Activated T-helper 1 cell treated with anti-CD3 and anti-CD28 coated beads, Interleukin-12 subunit alpha, Interleukin-12 subunit beta, Interleukin-2, Interleukin-4 antibody, amounts not matched to agents 30 ng/mL and 10 ng/mL and 1 ng/mL, durations not matched to agents 14 hours and 24 hours and 36 hours (primary cell): ENCODE data around the gene TMEM121B. TPM values are rescaled to one million over a fixed set of nuclear protein-coding genes. Genes with fewer than 3 reads are reported as not detected.

Source experiments
- DNase-seq: peaks from one replicate; pipeline ENCODE4 v3.0.0; 2021; ENCODE audit warnings: low spot score
- H3K27ac Mint-ChIP-seq: one replicate; pipeline ENCODE4 v1.8.0; 2021; ENCODE audit warnings: mild to moderate bottlenecking, mixed read lengths
- H3K27me3 Mint-ChIP-seq: one replicate; pipeline ENCODE4 v1.8.0; 2022; ENCODE audit warnings: mild to moderate bottlenecking, moderate library complexity, mixed read lengths; ENCODE audit not compliant: insufficient read depth
- H3K36me3 Mint-ChIP-seq: one replicate; pipeline ENCODE4 v1.8.0; 2021; ENCODE audit warnings: low read depth, mixed read lengths
- H3K4me1 Mint-ChIP-seq: one replicate; pipeline ENCODE4 v1.8.0; 2021; ENCODE audit warnings: low read depth, mixed read lengths
- H3K4me3 Mint-ChIP-seq: one replicate; pipeline ENCODE4 v1.8.0; 2021; ENCODE audit warnings: mild to moderate bottlenecking, moderate library complexity, mixed read lengths
- H3K9me3 Mint-ChIP-seq: one replicate; pipeline ENCODE4 v1.8.0; 2021; ENCODE audit warnings: mixed read lengths
- intact Hi-C: fragments of 100-400 bp; cut with micrococcal nuclease; formaldehyde crosslinking; loops from one replicate; pipeline ENCODE4 v1.15.1; 2024
- total RNA-seq: library from RNA; stranded (reverse); gene quantifications from 2 replicates; pipeline ENCODE4 v1.2.3, GENCODE V29; 2022

TMEM121B gene
- total RNA-seq, 1 donor from 2014 or later: 0.23 TPM

DNA sequence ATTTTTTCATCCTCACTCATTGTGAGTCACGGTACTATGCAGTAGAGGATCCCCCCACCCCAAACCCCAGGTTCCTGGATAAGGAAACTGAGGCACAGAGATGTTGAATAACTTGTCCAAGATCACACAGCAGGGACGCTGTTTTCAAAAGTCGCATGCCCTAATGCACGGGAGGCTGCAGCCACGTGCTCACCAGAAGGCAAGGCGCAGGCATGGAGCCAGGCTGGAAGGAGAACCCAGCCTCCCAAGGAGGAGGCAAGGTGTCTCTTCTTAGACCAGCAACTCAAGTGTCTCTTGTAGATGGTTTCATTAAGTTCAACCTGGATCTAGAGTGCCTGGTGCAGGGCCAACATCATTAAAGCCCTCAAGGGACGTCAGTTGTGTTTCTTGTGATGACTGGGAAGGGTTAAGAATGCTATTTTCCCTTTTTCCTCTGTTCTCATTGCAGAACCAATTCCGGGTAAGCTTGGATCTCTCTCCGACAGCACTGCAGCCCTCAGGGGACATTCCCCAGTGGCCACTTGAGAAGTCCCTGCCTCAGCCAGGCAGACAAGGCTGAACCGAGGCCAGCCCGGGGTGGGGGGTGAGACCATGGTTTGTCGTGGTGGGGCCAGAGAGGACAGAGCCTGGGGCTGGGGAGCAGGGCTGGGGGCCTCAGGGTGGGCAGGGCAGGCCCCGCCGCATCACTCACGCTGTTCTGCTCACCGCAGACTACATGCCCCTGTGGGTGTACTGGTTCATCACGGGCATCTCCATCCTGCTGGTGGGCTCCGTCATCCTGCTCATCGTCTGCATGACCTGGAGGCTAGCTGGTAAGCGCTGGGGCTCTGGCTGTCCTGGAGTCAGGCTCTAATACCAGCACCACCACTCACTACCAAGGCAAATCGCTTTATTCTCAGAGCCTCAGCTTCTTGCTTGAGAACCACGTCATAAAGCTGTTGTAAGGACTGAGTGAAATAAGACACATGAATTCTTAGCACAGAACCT is 15.7 kb downstream of the TMEM121B start:
- intact Hi-C loops: loop anchor here (1.0 kb wide), 2 partner anchors 12 to 18 kb away; no protein-coding TSS in a partner anchor
- no peaks in the 10 kb centered on the region for H3K9me3 Mint-ChIP-seq
- H3K27ac Mint-ChIP-seq: no peak overlapping the region
- H3K4me3 Mint-ChIP-seq: peak overlapping the region; percentile 56
- no peak for DNase-seq
- H3K27me3 Mint-ChIP-seq: no peaks in the 10 kb centered on the region
- H3K36me3 Mint-ChIP-seq: peaks cover 59% of the 10 kb centered on the region
- H3K4me1 Mint-ChIP-seq: peaks cover 65% of the 10 kb centered on the region

DNA sequence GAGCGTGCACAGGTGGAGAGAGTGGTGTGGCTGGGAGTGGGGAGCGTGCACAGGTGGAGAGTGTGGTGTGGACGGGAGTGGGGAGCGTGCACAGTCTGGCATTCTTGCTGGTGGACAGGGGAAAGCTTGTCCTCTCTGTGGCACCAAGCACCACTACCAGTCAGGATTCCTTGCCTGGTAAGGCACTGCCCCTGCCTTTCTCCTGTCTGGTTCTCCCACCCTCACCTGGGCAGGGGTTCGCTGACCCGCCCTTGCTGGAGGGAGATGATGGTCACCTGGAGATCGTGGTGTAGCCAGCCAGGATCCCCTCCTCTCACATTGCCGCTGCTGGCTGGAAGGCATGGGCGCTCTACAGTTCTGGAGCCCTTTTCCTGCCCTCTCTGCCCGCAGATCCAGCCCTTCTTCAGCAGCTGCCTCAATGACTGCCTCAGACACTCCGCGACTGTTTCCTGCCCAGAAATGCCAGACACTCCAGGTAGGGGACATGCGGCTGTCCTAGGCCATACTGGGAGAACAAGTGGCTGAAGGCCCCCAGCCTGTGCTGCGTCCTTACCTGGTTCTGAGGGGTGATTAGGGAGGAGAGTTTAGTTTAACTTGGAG is 16.7 kb downstream of the TMEM121B start:
- H3K27ac Mint-ChIP-seq: no peak overlapping the region
- no peak for DNase-seq
- H3K27me3 Mint-ChIP-seq: no peaks in the 10 kb centered on the region
- peaks cover 75% of the 10 kb centered on the region for H3K4me1 Mint-ChIP-seq
- H3K36me3 Mint-ChIP-seq: peaks cover 64% of the 10 kb centered on the region
- no peaks in the 10 kb centered on the region for H3K9me3 Mint-ChIP-seq
- intact Hi-C loops: no loop called here
- H3K4me3 Mint-ChIP-seq: no peak overlapping the region

DNA sequence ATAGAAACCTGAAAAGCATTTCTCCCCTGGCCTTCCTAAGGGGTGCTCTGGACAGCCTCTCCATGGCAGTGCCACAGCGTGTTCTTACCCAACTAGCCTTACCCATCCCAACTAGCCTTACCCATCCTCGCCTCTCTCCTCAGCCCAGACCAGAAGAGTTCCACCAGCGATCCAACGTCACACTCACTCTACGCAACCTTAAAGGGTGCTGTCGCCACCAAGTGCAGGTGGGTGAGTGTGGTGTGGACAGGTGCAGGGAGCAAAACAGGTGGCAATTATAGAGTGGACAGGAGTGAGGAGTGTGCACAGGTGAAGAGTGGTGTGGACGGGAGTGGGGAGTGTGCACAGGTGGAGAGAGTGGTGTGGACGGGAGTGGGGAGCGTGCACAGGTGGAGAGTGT is 17.8 kb downstream of the TMEM121B start:
- Mint-ChIP-seq H3K4me3 (no peak overlapping the region), H3K9me3 (no peaks in the 10 kb centered on the region), H3K36me3 (peaks cover 73% of the 10 kb centered on the region), H3K4me1 (peaks cover 86% of the 10 kb centered on the region), H3K27ac (no peak overlapping the region), H3K27me3 (no peaks in the 10 kb centered on the region)
- no peak for DNase-seq
- intact Hi-C loops: no loop called here

DNA sequence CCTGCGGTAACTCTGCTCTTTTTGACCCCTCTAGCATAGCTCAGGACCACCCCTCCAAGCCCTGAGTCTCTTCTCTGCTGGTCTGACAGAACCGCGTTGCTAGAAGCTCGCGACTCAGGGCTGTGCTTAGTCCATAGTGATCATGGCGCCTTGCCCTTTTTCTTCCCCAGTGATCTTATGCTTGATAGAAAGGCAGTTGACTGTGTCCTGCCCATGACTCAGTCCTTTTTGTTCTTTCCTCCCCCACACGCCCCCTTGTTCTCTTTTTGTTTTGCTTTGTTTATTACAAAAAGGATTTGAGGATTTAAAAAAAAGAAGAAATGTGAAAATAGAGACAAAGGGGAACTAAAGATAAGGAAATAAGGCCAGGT is 18.9 kb downstream of the TMEM121B start:
- Mint-ChIP-seq H3K4me1 (peaks cover 89% of the 10 kb centered on the region), H3K27me3 (no peaks in the 10 kb centered on the region), H3K36me3 (peaks cover 77% of the 10 kb centered on the region), H3K9me3 (no peaks in the 10 kb centered on the region), H3K4me3 (no peak overlapping the region), H3K27ac (peak overlapping the region; percentile 26)
- intact Hi-C loops: no loop called here
- DNase-seq: no peak

DNA sequence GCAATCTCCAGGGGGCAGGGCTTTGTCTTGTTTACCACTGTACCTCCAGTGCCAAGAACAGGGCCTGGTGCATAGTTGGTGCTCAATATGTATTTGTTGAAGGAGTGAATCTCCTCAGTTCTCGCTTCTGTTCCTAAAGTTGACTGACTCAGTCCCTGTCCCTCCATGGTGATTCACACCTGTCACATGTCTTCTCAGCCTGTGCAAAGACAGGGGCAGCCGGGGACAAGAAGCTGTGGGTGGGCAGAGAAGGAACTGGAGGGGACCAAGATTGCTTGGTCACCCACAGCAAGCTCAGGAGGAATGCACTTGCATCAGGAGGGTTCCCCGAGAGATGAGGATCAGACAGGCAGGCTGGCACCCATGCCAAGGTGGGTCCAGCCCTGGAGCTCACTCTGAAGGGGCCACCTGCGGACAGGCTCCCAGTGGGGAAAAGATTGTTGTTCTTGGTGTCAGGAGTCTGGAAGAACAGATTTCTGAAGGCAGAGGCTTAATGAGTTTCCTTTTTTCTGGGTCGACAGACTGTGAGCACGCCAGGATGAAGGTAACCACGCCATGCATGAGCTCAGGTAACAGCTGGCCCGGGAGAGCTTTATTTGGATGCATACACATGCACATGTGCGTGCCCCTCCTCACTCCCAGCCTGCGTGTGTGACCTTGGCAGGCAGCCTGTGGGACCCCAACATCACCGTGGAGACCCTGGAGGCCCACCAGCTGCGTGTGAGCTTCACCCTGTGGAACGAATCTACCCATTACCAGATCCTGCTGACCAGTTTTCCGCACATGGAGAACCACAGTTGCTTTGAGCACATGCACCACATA is 19.5 kb downstream of the TMEM121B start:
- H3K27ac Mint-ChIP-seq: peak overlapping the region; percentile 26
- H3K9me3 Mint-ChIP-seq: no peaks in the 10 kb centered on the region
- H3K27me3 Mint-ChIP-seq: no peaks in the 10 kb centered on the region
- peaks cover 77% of the 10 kb centered on the region for H3K36me3 Mint-ChIP-seq
- H3K4me3 Mint-ChIP-seq: no peak overlapping the region
- no peak for DNase-seq
- intact Hi-C loops: no loop called here
- H3K4me1 Mint-ChIP-seq: peaks cover 89% of the 10 kb centered on the region

DNA sequence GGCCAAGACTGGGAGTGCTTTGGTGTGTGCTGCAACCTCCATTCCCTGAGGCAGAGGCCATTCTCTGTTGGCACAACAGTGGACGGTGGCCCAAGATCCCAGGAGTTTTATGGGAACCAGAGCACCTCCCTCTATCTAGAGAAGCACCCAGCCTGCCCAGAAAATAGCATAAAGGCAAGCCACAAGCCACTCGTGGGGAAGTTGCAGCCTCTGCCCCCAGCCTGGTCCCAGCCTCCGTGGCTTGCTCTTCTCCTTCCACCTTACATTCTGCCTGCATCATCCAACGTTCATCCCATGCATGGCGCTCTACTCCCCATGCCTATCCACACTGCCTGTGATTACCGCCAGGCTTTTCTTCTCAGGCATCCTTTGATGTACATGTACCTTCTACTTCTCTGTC is 20.5 kb downstream of the TMEM121B start:
- Mint-ChIP-seq H3K9me3 (no peaks in the 10 kb centered on the region), H3K4me3 (no peak overlapping the region), H3K36me3 (peaks cover 78% of the 10 kb centered on the region), H3K27me3 (no peaks in the 10 kb centered on the region), H3K27ac (peak overlapping the region; percentile 76), H3K4me1 (peaks cover 87% of the 10 kb centered on the region)
- intact Hi-C loops: no loop called here
- DNase-seq: no peak

DNA sequence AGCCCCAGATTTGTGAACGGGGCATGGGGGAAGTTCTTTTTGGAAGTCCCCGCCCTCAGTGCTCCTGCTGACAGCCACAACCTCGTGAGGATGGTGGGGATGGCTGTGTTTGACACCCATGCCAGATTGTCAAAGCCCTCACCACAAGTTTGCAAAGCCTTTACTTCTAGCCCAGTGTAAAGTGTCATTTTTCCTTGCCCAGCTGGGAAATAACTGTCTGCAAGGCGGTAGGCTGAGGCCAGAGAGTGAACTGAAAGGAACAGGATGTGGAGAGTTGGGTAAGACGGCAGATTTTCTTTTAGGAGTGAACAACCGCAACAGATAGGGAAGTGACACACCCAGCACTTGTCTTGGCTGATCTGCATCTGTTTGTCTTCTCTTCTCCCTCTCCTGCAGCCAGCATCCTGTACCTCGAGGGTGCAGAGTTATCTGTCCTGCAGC is 22.8 kb downstream of the TMEM121B start:
- peak overlapping the region; percentile 59 for H3K27ac Mint-ChIP-seq
- no peaks in the 10 kb centered on the region for H3K9me3 Mint-ChIP-seq
- DNase-seq: peak; percentile 51
- H3K36me3 Mint-ChIP-seq: peaks cover 81% of the 10 kb centered on the region
- H3K4me3 Mint-ChIP-seq: peak overlapping the region; percentile 71
- intact Hi-C loops: loop anchor here (1.0 kb wide), 2 partner anchors 9 to 11 kb away; no protein-coding TSS in a partner anchor
- peaks cover 88% of the 10 kb centered on the region for H3K4me1 Mint-ChIP-seq
- no peaks in the 10 kb centered on the region for H3K27me3 Mint-ChIP-seq

DNA sequence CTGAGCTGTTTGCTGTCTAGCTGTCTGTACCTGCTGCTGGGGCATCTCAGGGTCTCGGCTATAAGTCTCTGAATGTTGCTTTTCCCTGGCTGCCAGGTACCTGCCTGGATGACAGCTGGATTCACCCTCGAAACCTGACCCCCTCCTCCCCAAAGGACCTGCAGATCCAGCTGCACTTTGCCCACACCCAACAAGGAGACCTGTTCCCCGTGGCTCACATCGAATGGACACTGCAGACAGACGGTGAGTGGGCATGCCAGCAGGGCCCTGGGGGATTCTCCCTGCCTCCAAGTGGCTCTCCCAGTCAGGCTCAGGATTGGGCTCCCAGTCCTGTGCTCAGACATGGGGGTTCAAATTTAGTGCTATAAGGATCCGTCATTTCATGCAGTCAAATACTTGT is 23.5 kb downstream of the TMEM121B start:
- H3K27me3 Mint-ChIP-seq: no peaks in the 10 kb centered on the region
- intact Hi-C loops: loop anchor here (1.0 kb wide), 2 partner anchors 10 kb away; no protein-coding TSS in a partner anchor
- H3K4me1 Mint-ChIP-seq: peaks cover 89% of the 10 kb centered on the region
- H3K4me3 Mint-ChIP-seq: no peak overlapping the region
- H3K9me3 Mint-ChIP-seq: no peaks in the 10 kb centered on the region
- no peak for DNase-seq
- H3K27ac Mint-ChIP-seq: no peak overlapping the region
- peaks cover 83% of the 10 kb centered on the region for H3K36me3 Mint-ChIP-seq

DNA sequence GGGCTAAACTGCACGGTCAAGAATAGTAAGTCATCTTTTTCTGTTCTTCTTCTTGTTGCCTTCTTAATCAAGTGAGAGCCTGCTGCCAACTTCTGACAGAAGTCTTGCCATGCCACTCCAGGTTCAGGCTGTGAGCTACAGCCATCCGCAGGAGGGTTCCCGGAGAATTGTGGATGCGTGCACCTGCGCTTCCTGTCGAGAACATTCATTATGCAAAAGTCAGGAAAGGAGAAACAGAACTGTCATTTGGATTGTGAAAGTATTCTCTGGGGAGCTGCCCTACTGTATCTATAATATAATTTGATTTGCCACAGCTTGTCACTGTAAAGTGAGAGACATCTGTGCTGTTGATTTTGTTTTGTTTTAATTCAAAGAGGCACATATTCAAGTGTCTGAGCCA is 24.1 kb downstream of the TMEM121B start:
- H3K9me3 Mint-ChIP-seq: no peaks in the 10 kb centered on the region
- peak overlapping the region; percentile 22 for H3K4me3 Mint-ChIP-seq
- no peak for DNase-seq
- peaks cover 90% of the 10 kb centered on the region for H3K4me1 Mint-ChIP-seq
- no peaks in the 10 kb centered on the region for H3K27me3 Mint-ChIP-seq
- no peak overlapping the region for H3K27ac Mint-ChIP-seq
- intact Hi-C loops: no loop called here
- H3K36me3 Mint-ChIP-seq: peaks cover 80% of the 10 kb centered on the region

DNA sequence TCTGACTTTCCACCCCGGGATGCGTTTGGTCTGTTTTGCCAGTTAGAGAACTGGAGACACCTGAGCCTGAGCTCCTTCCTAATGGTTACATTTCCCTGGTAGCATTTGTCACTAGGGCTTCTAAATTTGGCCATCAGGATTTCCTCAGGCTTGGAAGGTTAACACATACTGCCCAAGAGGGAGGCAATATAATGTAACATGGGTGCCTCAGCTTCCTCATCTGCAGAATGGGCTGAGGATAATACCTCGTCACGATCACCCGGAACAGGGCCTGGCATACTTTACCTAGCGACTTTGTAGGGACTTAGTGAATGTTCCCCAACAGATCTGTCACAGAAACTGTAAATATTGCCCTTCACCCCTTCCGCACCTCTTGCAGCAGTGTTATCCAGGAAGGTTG is 25.1 kb downstream of the TMEM121B start:
- peaks cover 75% of the 10 kb centered on the region for H3K36me3 Mint-ChIP-seq
- H3K27ac Mint-ChIP-seq: no peak overlapping the region
- H3K4me3 Mint-ChIP-seq: no peak overlapping the region
- peaks cover 86% of the 10 kb centered on the region for H3K4me1 Mint-ChIP-seq
- H3K9me3 Mint-ChIP-seq: no peaks in the 10 kb centered on the region
- intact Hi-C loops: no loop called here
- no peak for DNase-seq
- no peaks in the 10 kb centered on the region for H3K27me3 Mint-ChIP-seq

DNA sequence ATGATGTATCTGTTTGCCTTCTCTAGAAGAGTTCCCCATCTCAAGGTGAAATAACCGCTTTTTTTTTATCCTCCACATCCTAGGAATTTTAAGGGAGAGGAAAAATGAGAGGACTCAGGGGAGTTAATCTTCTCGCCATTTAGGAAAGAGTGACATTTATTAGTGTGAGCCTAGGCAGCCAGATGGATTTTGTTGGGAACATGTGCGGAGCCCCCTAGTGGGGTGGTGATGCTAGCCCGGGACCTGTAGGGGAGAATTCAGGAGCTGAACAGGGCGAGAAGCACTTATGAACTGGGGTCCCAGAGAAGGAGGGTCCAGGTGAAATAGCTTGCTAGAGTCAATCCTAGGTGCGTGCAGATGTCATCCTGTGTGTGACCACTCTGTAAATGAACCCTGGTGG is 25.6 kb downstream of the TMEM121B start:
- intact Hi-C loops: no loop called here
- Mint-ChIP-seq H3K9me3 (no peaks in the 10 kb centered on the region), H3K27ac (no peak overlapping the region), H3K36me3 (peaks cover 75% of the 10 kb centered on the region), H3K4me3 (no peak overlapping the region), H3K4me1 (peaks cover 86% of the 10 kb centered on the region), H3K27me3 (no peaks in the 10 kb centered on the region)
- no peak for DNase-seq

DNA sequence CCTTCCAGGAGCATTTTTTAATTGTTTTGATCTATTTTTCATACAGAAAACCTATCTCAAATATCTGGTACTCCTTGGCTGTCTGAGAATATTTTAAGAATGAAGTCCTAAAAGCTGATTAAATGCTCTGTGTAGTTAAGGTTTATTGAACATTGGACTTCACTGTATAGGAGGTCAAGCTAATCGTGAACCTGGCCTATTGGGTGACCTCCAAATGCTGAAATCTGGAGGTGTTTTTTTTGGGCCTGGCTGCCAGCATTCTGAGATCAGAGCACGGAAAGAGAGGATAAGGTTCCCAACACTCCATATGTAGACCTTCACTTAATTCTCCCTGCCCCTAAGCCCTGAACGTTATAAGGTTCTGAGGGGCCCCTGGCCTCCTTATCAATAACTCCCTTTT is 28.1 kb downstream of the TMEM121B start:
- H3K4me1 Mint-ChIP-seq: peaks cover 77% of the 10 kb centered on the region
- intact Hi-C loops: no loop called here
- no peaks in the 10 kb centered on the region for H3K9me3 Mint-ChIP-seq
- no peak for DNase-seq
- H3K36me3 Mint-ChIP-seq: peaks cover 60% of the 10 kb centered on the region
- H3K27me3 Mint-ChIP-seq: no peaks in the 10 kb centered on the region
- no peak overlapping the region for H3K27ac Mint-ChIP-seq
- no peak overlapping the region for H3K4me3 Mint-ChIP-seq
